Fibroblast of pulmonary artery (primary cell): ENCODE measurements around the gene MORN5.

Experiments used
- DNase-seq: peaks from one replicate; pipeline ENCODE4 v3.0.0-alpha.2; 2010; ENCODE audit warnings: low read depth
- H3K4me3 ChIP-seq: replicated peaks from 2 replicates; pipeline ENCODE4 v1.5.1; 2011; ENCODE audit warnings: low read depth, mild to moderate bottlenecking, control low read depth, low read length, moderate library complexity
- CTCF ChIP-seq: IDR thresholded peaks from 2 replicates; pipeline ENCODE4 v1.5.1; 2011; ENCODE audit warnings: mild to moderate bottlenecking, control low read depth, low read length, inconsistent platforms; ENCODE audit errors: missing control alignments

Gene MORN5

GRCh38 chr9:122228568-122229484, 69.1 kb downstream of the MORN5 start, which contains the start of gene LHX6:
Gene LHX6 (minus strand): TSS chr9:122228957. CDS start chr9:122228740, 217 bp downstream.
- no peak for TF ChIP-seq CTCF
- H3K4me3 ChIP-seq, result no peak within 1 kb of the TSS
- peak; percentile 18 for DNase-seq

GRCh38 chr9:122229485-122229837, 69.8 kb downstream of the MORN5 start:
- no peak for TF ChIP-seq CTCF
- no peak for DNase-seq
- H3K4me3 ChIP-seq, result no peak overlapping the region

GRCh38 chr9:122232796-122233306, 73.1 kb downstream of the MORN5 start:
- TF ChIP-seq CTCF, result no peak
- H3K4me3 ChIP-seq, result no peak overlapping the region
- no peak for DNase-seq

- no peak overlapping the region for H3K4me3 ChIP-seq
- no peak for DNase-seq
- no peak for TF ChIP-seq CTCF
Measured at GRCh38 chr9:122234022-122234748, 74.5 kb downstream of the MORN5 start.

- TF ChIP-seq CTCF, result no peak
Measured at GRCh38 chr9:122236681-122237080, 77.0 kb downstream of the MORN5 start.

GRCh38 chr9:122239722-122240121, 80.0 kb downstream of the MORN5 start:
- no peak for TF ChIP-seq CTCF
- DNase-seq, result no peak
- H3K4me3 ChIP-seq, result no peak overlapping the region

More at GRCh38 chr9:122236681-122237080, 77.0 kb downstream of the MORN5 start:
- DNase-seq, result no peak
- H3K4me3 ChIP-seq, result no peak overlapping the region
